HG03558 (cell line): ENCODE measurements around the gene DLX3.

Experiments used
- ATAC-seq: cut with Tn5 transposase; IDR thresholded peaks from one replicate; pipeline ENCODE4 v1.9.1; 2021; ENCODE audit warnings: moderate number of reproducible peaks; ENCODE audit not compliant: unreplicated experiment; ENCODE audit errors: extremely low read depth

The DLX3 gene

GRCh38 chr17:50026046-50026675 lies 31.1 kb upstream of the DLX3 start:
- ATAC-seq: no peak

GRCh38 chr17:50024808-50025207 lies 29.8 kb upstream of the DLX3 start:
- ATAC-seq: no peak

- ATAC-seq: no peak
These were observed 28.5 kb upstream of the DLX3 start for GRCh38 chr17:50023520-50023919.

GRCh38 chr17:50022463-50023130 lies 27.6 kb upstream of the DLX3 start:
- ATAC-seq: no peak

GRCh38 chr17:50021681-50022370 lies 26.8 kb upstream of the DLX3 start:
- no peak for ATAC-seq

- ATAC-seq: no peak
These were observed 26.0 kb upstream of the DLX3 start for GRCh38 chr17:50020841-50021599.

GRCh38 chr17:50018909-50019308 lies 23.9 kb upstream of the DLX3 start:
- ATAC-seq: no peak

GRCh38 chr17:50015146-50015545 lies 20.1 kb upstream of the DLX3 start:
- ATAC-seq: no peak

- no peak for ATAC-seq
These were observed 19.6 kb upstream of the DLX3 start for GRCh38 chr17:50014471-50015088.

GRCh38 chr17:50013079-50013478 lies 18.1 kb upstream of the DLX3 start:
- no peak for ATAC-seq

- ATAC-seq: no peak
These were observed 14.3 kb upstream of the DLX3 start for GRCh38 chr17:50009282-50009681.

GRCh38 chr17:50003911-50004310 lies 8.9 kb upstream of the DLX3 start:
- no peak for ATAC-seq

GRCh38 chr17:49998836-49999511 lies 4.0 kb upstream of the DLX3 start:
- ATAC-seq: no peak

GRCh38 chr17:49997773-49998703 lies 3.0 kb upstream of the DLX3 start:
- no peak for ATAC-seq

- ATAC-seq: no peak
These were observed 2.3 kb upstream of the DLX3 start for GRCh38 chr17:49997301-49997650.

GRCh38 chr17:49996495-49997300 lies 1.7 kb upstream of the DLX3 start:
- no peak for ATAC-seq

- no peak for ATAC-seq
These were observed 1.1 kb upstream of the DLX3 start for GRCh38 chr17:49996121-49996494.
